PC-9 (cell line): Measurements from ENCODE around the gene CNN2. TPM values are rescaled to one million over a fixed set of nuclear protein-coding genes. Genes with fewer than 3 reads are reported as not detected.

ENCODE experiments used
- BruUV-seq: library from RNA; stranded (reverse); fragments of 400-500 nt; replicated peaks from 2 replicates; lab custom pipeline; 2021; lab: Mats Ljungman, UMichigan
- CTCF ChIA-PET: fragments of 300-600 bp; sonication (Branson Sonifier 250); formaldehyde crosslinking; loops from one replicate; lab custom pipeline; 2022; ENCODE audit warnings: antibody characterized with exemption; lab: Charles Lee
- POLR2A ChIA-PET: fragments of 300-600 bp; sonication (Branson Sonifier 250); formaldehyde crosslinking; loops from one replicate; lab custom pipeline; 2022; ENCODE audit warnings: antibody characterized with exemption; ENCODE audit not compliant: unreplicated experiment; lab: Charles Lee
- DNase-seq, 2 experiments: peaks; one replicate each; pipeline versions ENCODE4 v3.0.0 to v3.0.0-alpha.2; 2015 to 2022; ENCODE audit warnings: mixed read lengths in 1 of 2
- H2AFZ ChIP-seq: fragments of 200-600 bp; sonication (generic); 2 replicates; pipeline ENCODE4 v1.8.1; 2017; ENCODE audit warnings: antibody characterized with exemption
- H3F3A ChIP-seq: fragments of 200-600 bp; sonication (generic); 2 replicates; pipeline ENCODE4 v1.8.1; 2017; ENCODE audit warnings: antibody characterized with exemption, mild to moderate bottlenecking, low read depth; ENCODE audit not compliant: insufficient read depth
- H3K27ac ChIP-seq: fragments of 200-600 bp; sonication (generic); 2 replicates; pipeline ENCODE4 v1.6.1; 2016; ENCODE audit warnings: mixed run types
- H3K27me3 ChIP-seq: fragments of 200-600 bp; sonication (generic); 2 replicates; pipeline ENCODE4 v1.6.1; 2016; ENCODE audit warnings: low read depth, mixed run types; ENCODE audit not compliant: insufficient read depth
- H3K36me3 ChIP-seq: fragments of 200-600 bp; sonication (generic); 2 replicates; pipeline ENCODE4 v1.6.1; 2016; ENCODE audit warnings: low read depth, mixed run types
- H3K4me1 ChIP-seq: fragments of 200-600 bp; sonication (generic); replicated peaks from 2 replicates; pipeline ENCODE4 v1.6.1; 2016; ENCODE audit warnings: mixed run types; ENCODE audit not compliant: insufficient read depth
- H3K4me2 ChIP-seq: fragments of 200-600 bp; sonication (generic); 2 replicates; pipeline ENCODE4 v1.6.1; 2017; ENCODE audit warnings: mixed run types
- H3K4me3 ChIP-seq: fragments of 200-600 bp; sonication (generic); 2 replicates; pipeline ENCODE4 v1.6.1; 2016; ENCODE audit warnings: mixed run types
- H3K79me2 ChIP-seq: fragments of 200-600 bp; sonication (generic); 2 replicates; pipeline ENCODE4 v1.6.1; 2017; ENCODE audit warnings: low read depth, mixed run types
- H3K9me2 ChIP-seq: fragments of 200-600 bp; sonication (generic); 2 replicates; pipeline ENCODE4 v1.8.1; 2017; ENCODE audit warnings: mild to moderate bottlenecking; ENCODE audit not compliant: insufficient read depth
- H3K9me3 ChIP-seq: fragments of 200-600 bp; sonication (generic); 2 replicates; pipeline ENCODE4 v1.8.1; 2016; ENCODE audit warnings: low read depth; ENCODE audit not compliant: insufficient read depth
- H4K20me1 ChIP-seq: fragments of 200-600 bp; sonication (generic); 2 replicates; pipeline ENCODE4 v1.8.1; 2017; ENCODE audit not compliant: insufficient read depth
- CTCF ChIP-seq: fragments of 200-600 bp; sonication (generic); conservative IDR thresholded peaks from 2 replicates; pipeline ENCODE4 v1.6.1; 2017; ENCODE audit warnings: mixed run types, antibody characterized with exemption, mild to moderate bottlenecking, moderate library complexity
- EZH2 ChIP-seq: fragments of 200-600 bp; sonication (generic); IDR thresholded peaks from 2 replicates; pipeline ENCODE4 v1.8.0; 2017; ENCODE audit warnings: antibody characterized with exemption, low read depth
- intact Hi-C: fragments of 100-400 bp; cut with micrococcal nuclease; formaldehyde crosslinking; loops from one replicate; pipeline ENCODE4 v1.10.0; 2022; ENCODE audit not compliant: unreplicated experiment
- total RNA-seq: library from RNA; stranded (reverse); gene quantifications from 2 replicates; pipeline ENCODE4 v1.2.3, GENCODE V29; 2021

CNN2 gene
- total RNA-seq, 1 experiment from 2014 or later = 206 TPM

GRCh38 chr19:1070931-1071791 is 44.8 kb downstream of the CNN2 start:
- no peak for DNase-seq
- Histone ChIP-seq H4K20me1 (no peaks in the 10 kb centered on the region), H3K9me3 (no peaks in the 10 kb centered on the region), H3K36me3 (no peaks in the 10 kb centered on the region), H3K27ac (no peak overlapping the region), H2AFZ (no peak overlapping the region), H3K9me2 (no peaks in the 10 kb centered on the region), H3F3A (peaks cover 26% of the 10 kb centered on the region; the same call in 1 of the 2 replicates), H3K27me3 (no peaks in the 10 kb centered on the region), H3K4me1 (peaks cover 15% of the 10 kb centered on the region), H3K79me2 (no peaks in the 10 kb centered on the region), H3K4me2 (no peak overlapping the region), H3K4me3 (no peak overlapping the region)
- CTCF ChIA-PET = interaction anchor here (0.5 kb wide), 1 partner anchor 145 kb away, joined by 4 read pairs; no protein-coding TSS in a partner anchor
- POLR2A ChIA-PET = no interaction called here
- intact Hi-C loops = no loop called here
- TF ChIP-seq EZH2 = no peak
- TF ChIP-seq CTCF = no peak
- BruUV-seq = no TSS peak

DNA sequence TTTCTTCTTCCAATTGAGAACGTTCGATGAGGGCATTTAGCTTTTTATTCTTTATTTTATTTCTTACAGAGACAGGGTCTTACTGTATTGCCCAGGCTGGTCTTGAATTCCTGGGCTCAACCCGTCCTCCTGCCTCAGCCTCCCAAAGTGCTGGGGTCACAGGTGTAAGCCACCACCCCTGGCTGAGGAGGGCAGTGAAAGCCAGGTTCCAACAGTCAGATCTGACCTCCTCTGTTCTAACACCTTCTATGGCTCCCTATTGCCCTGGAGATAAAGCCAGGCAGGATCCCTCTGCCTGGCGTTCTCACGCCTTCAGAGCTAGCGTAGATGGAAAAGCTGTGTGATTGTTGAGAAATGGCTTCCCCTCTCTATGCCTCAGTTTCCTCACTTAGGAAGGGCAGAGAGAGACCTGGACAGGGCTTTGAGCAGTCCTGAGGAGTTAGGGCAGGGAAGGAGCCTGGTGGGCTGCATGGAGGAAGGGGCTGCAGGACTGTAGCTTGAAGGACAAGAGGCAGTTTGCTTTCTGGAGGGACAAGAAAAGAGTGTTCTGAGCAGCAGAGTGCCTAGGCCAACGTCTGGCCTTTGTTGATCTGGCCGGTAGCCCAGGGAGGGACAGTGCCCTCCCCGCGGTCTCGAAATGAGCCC is 46.1 kb downstream of the CNN2 start:
- TF ChIP-seq EZH2 (no peak), CTCF (no peak)
- DNase-seq = no peak
- intact Hi-C loops = no loop called here
- ChIA-PET CTCF (no interaction called here), POLR2A (no interaction called here)
- BruUV-seq = no TSS peak
- H3K27ac ChIP-seq = no peak overlapping the region
- no peaks in the 10 kb centered on the region for H3K9me3 ChIP-seq
- 0 out of 2 replicates have a peak, but pooled peaks cover 9% of the 10 kb centered on the region for H3K4me1 ChIP-seq
- H3K4me2 ChIP-seq = no peak overlapping the region
- no peaks in the 10 kb centered on the region for H4K20me1 ChIP-seq
- no peaks in the 10 kb centered on the region for H3K79me2 ChIP-seq
- H3K36me3 ChIP-seq = no peaks in the 10 kb centered on the region
- peaks cover 26% of the 10 kb centered on the region; the same call in 1 of the 2 replicates for H3F3A ChIP-seq
- H2AFZ ChIP-seq = no peak overlapping the region
- H3K4me3 ChIP-seq = no peak overlapping the region
- no peaks in the 10 kb centered on the region for H3K27me3 ChIP-seq
- no peaks in the 10 kb centered on the region for H3K9me2 ChIP-seq

GRCh38 chr19:1073063-1073955 is 46.9 kb downstream of the CNN2 start:
- TF ChIP-seq CTCF = no peak
- no peak for TF ChIP-seq EZH2
- H3F3A ChIP-seq = peaks cover 24% of the 10 kb centered on the region; the same call in 1 of the 2 replicates
- no peaks in the 10 kb centered on the region for H4K20me1 ChIP-seq
- no peak overlapping the region for H3K27ac ChIP-seq
- 0 out of 2 replicates have a peak, but pooled peaks cover 9% of the 10 kb centered on the region for H3K4me1 ChIP-seq
- H3K4me3 ChIP-seq = no peak overlapping the region
- no peak overlapping the region for H3K4me2 ChIP-seq
- no peak overlapping the region for H2AFZ ChIP-seq
- intact Hi-C loops = no loop called here
- no peaks in the 10 kb centered on the region for H3K36me3 ChIP-seq
- CTCF ChIA-PET = no interaction called here
- no peaks in the 10 kb centered on the region for H3K79me2 ChIP-seq
- no peaks in the 10 kb centered on the region for H3K9me3 ChIP-seq
- no TSS peak for BruUV-seq
- H3K9me2 ChIP-seq = no peaks in the 10 kb centered on the region
- no peaks in the 10 kb centered on the region for H3K27me3 ChIP-seq
- POLR2A ChIA-PET = no interaction called here
- DNase-seq = no peak
